Measurements from ENCODE around the gene EXOC6.
"Not testable (repeated sequence)": the region's sequence is repeated elsewhere in the genome, so short reads cannot be mapped to it uniquely, and the experiment has no call there.

Gene EXOC6

DNA sequence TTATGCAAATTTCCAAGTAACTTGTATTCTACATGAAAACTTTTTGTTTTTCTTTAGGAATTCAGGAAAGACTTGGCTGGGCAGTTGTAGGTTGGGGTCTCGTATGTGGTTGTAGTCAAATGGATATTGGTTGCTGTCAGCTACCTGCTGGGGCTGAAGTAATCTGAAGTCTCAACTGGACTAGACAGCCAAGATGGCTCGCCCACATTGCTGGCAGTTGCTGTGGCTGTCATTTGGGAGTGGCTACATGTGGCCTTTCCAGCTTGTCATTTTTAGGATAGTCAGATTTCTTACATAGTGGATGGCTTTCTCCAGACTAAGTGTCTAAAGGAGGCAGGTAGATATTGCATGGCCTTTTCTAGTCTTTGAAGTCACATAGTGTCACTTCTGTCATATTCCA is 32.6 kb downstream of the EXOC6 start:
- FAIRE-seq, result no peak

DNA sequence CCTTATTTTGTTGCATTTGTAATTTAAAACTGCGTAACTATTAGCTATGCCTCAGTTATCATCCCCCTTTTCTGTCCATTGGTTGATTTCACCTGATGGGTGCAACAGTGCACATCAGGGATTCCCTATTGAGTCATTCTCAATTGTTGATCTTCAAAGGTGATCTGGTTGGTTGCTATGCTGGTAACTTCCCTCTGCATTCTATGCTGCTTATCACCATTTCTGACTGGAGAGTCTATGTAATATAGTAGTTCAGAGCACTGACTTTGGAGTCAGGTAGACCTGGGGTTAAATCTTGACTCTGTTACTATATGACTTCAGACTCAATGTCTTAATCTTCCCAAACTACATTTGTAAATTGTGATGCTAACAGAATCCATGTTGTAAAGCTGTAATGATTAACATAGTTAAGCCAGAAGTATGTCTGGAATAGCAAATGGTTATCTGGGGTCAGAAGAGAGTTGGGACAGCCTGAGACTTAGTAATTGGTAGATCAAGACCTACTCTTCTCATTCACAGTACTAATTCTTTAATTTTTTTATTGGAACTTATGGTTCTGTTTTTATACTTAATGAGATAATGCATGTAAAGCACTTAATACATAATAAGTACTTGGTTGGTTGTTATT is 38.1 kb downstream of the EXOC6 start:
- FAIRE-seq, result no peak

DNA sequence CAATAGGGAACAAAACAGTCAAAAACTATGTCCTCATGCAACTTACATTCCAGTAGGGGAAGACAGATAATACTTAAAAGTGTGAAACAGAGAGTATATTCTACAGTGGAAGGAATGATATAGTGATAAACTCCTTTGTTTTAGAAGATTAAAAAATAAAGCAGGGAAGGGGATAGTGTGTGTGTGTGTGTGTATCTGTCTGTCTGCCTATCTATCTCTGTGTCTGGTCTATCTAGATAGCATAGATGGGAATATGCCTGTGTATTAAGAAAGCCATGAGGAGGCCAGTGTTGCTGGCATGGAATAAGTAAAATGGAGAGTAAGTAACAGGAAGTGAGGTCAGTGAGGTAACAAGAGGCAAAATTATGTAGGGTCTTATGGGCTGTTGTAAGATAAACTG is 42.2 kb downstream of the EXOC6 start:
- no peak for FAIRE-seq

DNA sequence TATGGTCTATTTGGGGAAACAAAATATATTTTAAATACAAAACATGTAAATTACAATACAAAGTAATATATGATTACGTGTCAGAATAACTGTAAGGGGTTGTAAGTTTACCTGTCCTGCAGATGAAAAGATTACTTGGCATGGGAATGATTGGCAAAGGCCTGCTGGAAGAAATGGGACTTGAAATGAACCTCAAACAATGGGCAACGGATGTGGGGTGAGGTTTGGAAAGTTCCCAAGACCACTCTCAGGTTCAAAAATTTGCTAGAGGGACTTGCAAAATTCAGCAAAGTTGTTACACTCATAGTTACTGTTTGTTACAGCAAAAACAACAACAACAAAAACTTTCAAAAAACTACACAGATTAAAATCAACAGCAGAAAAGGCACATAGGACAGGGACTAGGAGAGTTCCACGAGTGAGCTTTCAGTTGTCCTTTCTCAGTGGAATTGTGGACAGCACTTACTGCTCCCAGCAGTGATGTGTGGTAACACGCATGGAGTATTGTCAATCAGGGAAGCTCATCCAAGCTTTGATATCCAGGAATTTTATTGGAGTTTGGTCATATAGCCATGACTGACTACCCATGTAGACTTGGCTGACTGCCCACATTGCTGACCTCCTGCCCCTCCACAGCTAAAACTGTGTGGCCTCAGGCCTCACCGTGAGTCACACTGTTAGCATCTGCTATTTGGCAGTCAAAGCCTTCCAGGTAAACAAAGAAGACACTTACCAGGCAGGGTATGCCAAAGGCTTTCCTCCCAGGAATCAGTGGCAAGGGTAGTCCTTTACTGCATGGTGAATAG is 43.8 kb downstream of the EXOC6 start:
- no peak for FAIRE-seq

DNA sequence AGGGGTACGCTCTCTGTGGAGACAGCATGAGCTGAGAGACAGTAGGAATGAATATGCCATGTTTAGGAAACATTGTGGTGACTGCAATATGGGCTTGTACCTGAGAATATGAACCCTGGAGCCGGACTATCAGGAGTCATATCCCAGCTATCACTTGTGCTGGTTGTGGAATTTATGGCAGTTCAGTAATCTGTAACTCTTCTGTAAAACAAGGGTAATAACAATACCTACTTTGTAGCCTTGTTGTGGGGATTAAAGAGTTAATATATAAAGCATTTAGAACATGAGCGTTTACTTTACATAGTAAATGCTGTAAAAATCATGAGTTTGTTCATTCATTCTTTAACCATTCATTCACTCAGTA is 44.4 kb downstream of the EXOC6 start:
- FAIRE-seq, result no peak

DNA sequence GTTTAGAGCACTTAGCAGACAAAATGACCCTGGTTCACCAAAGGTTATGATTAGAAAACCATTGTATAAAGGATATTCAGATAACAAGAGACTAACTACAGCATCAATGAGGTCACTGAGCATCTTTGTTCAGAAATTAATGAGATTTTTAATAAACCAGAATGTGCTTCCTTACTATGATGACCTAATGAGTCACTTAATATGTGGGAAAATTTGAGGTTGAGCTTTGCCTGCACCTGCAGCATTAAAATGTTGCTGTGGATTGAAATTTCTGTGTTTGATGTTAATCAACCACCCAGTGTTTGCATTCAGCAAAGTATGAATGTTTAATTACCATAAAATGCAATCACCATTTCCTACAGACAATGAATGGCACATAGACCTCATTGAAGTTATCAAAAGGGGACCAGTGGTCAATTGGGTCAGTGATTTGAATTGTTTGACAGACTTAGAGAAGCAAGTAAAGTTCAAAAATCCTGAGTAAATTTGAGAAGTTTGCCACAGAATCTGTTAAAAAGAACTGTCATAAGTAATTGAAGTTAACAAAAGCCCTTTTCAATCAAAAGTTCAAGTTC is 45.8 kb downstream of the EXOC6 start:
- no peak for FAIRE-seq

DNA sequence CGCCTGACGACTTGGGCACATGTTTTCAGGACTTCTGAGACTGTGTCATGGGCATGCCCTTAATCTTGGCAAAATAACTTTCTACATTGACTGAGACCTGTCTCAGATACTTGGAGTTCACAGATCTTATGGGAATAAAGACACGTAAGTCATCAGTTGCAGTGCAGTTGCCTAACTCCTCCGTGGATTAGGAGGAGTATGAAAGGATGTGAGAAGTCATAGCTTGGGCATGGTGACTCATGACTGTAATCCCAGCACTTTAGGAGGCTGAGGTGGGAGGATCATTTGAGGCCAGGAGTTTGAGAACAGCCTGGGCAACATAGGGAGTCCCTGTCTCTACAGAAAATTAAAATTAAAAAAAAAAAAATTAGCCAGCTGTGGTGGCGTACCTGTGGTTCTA is 49.6 kb downstream of the EXOC6 start:
- FAIRE-seq, result no peak

DNA sequence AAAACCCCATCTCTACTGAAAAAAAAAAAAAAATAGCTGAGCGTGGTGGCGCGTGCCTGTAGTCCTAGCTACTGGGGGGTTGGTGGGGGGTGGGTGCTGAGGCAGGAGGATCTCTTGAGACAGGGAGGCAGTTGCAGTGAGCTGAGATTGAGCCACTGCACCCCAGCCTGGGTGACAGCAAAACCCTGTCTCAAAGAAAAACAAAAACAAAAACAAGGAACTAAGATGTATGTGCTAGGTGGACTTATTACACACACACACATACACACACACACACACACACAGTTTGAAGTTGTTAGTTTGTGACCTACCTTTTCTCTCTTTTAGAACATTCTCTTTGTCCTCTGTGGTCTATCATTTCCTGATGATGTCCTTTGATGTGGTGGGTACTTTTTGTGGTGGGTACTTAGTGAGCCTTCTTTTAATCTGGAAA is 53.5 kb downstream of the EXOC6 start:
- no peak for FAIRE-seq

DNA sequence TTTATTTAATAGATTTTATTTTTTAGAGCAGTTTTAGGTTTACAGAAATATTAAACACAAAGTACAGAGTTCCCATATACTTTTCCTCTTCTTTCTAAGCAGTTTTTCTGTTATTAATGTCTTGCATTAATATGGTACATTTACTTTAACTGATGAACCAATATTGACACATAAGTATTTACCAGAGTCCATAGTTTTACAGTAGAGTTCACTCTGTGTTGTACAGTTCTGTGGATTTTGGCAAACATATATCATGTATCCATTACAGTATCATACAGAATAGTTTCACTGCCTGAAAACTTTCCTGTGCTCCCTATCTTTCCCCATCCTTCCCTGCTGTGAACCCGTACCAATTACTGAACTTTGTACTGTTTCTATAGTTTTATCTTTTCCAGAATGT is 55.3 kb downstream of the EXOC6 start:
- FAIRE-seq, result no peak

DNA sequence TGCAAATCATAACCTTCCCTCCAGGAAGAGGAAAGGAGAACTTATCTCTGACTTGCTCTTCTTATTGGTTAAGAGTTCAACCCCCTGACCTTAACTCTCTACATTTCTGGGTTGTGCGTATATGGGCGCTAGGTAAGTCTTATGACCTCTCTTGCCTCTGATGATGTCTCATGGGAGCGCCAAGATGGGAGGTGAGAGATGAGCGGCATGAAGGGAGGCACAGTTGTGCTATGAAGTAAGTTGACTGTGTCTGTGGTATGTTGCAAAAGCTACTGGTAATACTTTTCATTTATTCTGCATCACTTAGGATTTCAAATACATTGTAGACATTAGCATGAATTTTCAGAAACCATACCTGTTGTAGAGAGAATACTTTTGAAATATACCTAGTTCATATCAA is 59.0 kb downstream of the EXOC6 start:
- no peak for FAIRE-seq

DNA sequence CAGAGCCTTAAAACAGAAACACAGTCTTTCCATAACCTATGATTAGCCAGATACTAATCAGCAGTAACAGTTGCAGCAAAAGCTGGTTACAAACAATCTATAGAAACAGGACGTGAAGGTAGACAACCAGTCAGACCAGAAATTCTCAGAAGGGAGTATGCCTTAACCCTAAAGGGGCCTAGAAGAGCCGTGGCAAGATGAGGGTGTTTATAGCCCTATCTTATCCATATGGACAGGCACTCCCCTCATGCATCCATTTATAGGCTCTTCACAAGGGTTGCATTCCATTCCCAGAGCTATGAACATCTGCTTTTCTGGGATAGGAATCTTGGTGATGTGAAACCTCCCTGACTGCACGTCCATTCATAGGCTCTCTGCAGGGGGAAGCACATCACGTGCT is 64.3 kb downstream of the EXOC6 start:
- not testable (repeated sequence) for FAIRE-seq

DNA sequence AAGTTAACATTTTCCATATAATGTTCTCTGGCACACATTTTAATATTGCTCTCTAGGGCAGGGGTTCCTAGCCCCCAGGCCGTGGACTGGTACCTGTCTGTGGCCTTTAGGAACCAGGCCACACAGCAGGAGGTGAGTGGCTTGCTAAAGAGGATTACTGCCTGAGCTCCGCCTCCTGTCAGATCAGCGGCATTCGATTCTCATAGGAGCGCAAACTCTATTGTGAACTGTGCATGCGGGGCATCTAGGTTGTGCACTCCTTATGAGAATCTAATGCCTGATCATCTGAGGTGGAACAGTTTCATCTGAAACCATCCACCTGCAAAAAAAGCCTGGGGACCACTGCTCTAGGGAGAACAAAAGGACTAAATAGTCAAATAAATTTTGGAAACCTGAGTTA is 65.7 kb downstream of the EXOC6 start:
- no peak for FAIRE-seq

DNA sequence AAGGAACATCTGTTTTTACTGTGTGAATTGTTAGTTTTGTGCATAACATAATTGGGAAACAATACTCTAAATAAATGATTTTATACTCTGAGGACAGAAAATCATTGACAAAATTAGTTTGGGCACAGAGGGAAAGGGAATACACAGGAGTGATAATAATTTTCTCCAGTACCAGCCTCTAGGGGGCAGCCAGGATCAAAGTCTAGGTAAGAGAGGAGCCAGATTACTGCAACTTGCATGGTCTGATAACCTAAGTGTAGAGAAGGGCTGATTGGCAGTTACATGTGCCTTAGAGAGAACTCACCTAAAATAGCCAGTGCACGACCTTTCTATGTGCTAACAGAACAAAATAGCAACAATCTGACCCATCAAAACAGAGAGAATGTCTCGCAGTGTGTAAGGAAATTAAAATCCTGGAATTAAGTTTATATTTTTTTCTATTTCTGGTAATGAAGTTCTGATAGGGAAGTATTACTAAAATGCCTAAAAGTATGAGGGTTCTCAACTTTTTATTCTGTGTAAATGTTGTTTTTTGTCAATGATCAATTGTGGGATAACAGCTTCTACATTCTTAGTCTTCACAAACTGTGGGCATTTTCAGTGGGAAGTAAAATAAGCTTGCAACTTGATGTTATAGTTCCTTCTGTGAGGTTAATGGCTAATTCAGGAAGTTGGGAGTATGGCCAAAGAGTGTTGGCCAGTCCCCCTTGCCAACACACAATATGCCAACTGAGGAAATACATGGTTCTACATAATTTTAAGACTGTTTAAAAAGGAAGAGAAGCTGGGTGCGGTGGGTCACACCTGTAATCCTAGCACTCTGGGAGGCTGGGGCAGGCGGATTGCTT is 66.4 kb downstream of the EXOC6 start:
- no peak for FAIRE-seq

DNA sequence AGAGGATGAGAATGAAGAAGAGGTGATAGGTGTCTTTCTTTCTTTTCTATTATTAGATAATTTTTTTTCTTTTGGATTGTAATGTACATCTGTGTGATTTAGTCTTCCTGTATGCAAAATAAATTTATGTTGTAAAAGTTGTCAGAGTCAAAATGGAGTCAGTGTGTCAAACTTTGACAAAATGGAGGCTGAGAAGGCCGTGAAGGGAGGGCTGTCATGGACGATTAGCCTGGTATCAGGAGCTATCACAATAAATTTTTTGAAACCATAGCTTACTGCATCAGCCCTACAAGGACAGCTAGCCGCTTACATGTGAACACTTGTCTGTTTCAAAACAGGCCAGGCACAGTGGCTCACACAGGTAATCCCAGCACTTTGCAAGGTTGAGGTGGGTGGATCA is 67.6 kb downstream of the EXOC6 start:
- FAIRE-seq, result no peak

DNA sequence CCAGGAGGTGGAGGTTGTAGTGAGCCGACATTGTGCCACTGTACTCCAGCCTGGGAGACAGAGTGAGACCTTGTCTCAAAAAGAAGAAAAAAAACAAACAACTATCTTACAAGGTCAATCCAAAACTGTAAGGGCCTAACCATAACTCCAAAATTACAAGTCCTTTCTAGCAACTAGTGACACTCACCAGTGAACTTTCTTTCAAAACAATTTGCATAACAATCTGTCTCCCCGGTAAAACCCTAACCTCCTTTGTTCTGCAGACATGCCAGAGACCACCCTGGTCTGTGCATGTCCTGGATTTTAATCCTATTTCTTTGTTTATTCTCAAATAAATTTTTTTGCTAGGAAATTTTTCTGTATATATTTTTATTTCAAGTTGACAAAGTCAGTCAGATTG is 68.1 kb downstream of the EXOC6 start:
- no peak for FAIRE-seq

DNA sequence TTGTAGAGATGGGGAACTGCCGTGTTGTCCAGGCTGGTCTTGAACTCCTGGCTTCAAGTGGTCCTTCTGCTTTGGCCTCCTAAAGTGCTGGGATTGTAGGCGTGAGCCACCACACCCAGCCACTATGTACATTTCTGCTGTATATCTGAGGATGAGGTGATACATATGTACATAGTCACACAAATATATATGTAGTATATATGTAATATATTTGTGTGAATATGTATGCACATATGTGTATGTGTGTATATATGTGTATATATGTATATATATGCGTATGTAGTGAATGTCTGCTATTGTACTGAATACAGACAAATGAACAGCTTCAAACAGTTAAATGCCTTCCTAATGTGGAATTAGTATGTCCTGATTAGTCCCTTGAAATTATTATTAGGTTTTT is 70.3 kb downstream of the EXOC6 start:
- FAIRE-seq, result no peak

DNA sequence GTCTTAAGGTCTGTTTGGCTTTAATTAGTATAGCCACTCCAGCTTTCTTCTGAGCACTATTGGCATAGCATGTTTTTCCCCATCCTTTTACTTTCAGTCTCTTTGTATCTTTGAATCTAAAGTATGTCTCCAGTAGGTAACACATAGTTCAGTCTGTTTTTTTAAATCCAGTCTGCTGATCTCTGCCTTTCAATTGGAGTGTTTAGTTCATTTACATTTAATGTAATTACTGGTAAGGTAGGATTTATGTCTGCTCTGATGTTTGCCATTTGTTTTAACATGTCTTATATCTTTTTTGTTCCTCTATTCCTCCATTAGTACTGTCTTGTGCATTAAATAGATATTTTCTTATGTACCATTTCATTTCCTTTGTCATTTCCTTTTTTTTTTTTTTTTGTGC is 72.5 kb downstream of the EXOC6 start:
- FAIRE-seq, result no peak

DNA sequence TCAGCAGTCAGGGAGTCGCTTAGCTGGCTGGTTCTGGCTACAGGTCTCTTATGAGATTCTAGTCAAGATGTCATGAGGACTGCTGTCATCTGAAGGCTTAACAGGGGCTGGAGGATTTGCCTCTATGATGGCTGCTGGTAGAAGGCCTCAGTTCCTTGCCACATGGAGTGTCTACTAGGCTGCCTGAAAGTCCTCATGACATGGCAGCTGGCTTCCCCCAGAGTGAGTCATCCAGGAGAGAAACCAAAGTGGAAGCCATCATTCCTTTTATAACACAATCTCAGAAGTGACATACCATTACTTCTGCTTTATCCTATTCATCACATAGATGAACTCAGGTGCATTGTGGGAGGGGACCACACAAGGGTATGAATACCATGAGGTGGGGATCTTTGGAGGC is 75.1 kb downstream of the EXOC6 start:
- no peak for FAIRE-seq

DNA sequence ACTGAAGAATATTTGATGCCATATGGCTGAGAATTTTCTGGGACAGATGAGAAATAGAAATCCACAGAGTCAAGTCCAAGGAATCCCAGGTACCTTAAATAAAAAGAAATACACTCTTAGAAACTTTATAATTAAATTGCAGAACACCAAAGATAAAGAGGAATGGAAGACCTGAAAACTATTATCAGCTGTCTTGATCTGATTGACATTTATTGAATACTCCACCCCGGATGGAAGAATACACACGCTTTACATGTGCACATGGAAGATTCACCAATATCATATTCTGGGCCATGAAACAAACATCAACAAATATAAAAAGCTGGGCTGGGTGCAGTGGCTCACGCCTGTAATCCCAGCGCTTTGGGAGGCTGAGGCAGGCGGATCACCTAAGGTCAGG is 81.6 kb downstream of the EXOC6 start:
- FAIRE-seq, result no peak

DNA sequence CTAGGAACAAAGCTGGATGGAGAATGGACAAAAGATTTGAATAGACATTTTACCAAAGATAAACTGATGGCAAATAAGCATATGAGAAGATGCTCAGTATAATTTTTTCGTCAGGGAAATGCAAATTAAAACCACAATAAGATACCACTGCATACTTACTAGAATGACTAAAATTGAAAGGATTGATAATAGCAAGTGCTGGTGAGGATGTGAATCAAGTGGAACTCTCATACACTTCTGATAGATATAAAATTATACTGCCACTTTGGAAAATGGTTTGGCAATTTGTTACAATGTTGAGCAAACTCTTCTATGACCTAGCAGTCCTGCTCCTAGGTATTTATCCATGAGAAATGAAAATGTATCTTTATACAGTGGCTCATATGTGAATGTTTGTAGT is 83.3 kb downstream of the EXOC6 start:
- no peak for FAIRE-seq

DNA sequence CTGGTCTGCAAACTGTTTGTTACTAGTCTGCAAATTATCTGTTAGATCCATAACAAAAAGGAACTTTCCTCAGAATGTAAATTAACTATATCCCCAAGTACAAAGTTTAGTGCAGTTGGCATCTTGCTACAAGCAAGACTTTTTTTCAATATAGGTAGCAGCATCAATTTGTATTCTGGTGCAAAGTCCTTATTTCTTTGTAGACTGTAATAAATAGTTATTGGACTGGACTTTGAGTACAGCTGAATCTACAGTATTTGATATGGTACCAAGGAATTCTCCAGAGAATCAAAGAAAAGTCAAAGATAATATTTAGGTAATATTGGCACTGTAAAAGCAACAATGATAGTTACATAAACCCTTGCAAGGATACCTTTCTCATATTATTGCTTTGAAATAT is 89.6 kb downstream of the EXOC6 start:
- FAIRE-seq, result no peak

DNA sequence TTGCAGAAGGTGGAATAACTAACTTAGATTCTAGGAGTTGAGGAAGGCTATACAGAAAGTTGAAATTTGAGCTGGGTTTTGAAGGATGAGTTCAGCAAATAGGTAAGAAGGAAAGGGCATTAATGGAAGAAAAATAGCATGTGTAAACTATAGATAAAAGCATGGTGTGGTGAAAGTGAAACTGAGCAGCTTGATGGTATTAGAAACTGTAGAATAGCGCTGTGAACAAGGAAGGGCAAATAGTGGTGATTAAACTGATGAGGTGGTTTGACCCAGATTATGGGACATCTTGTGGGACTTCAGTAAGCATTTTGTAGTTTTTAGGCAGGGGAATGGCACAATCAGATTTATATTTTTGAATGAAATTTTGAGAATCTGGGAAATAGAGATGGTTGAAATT is 90.5 kb downstream of the EXOC6 start:
- FAIRE-seq, result no peak

DNA sequence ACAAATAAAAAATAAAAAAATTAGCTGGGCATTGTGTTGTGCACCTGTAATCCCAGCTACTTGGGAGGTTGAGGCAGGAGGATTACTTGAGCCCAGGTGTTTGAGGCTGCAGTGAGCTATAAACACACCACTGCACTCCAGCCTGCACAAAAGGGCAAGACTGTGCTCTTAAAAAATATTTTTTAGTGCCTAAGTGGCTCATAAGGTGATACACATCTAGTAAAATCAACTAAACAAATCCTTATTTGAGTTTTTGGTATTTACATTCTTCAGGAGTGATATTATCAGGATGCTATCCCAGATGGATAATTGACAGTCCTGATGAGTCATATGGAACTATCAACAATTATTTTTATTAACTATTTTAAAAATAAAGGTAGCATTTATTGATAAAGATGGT is 93.9 kb downstream of the EXOC6 start:
- no peak for FAIRE-seq

DNA sequence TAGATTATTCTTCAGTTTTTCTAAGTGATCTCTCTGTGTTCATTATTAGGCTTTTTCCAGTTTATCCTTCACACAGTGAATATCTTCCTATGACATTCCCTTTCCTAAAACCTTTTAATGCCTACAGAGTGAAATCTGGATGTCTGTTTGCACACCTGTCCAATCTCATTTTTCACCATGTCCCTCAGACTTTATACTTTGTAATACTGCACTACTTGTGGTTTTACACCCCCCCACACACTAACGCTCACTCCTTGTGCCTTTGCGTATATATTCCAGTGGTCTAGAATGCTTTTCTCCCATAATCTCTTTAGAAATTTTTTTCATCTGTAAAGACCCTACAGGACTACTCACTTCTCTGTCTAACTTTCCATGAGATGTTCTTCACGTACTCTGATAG is 98.2 kb downstream of the EXOC6 start:
- FAIRE-seq, result no peak

Measured in colon (tissue), 2 donors.